Activated B cell treated with CpG ODN at 0.5 μM for 24 hours (primary cell): ENCODE measurements around the gene ACTRT3. TPM values are rescaled to one million over a fixed set of nuclear protein-coding genes. Genes with fewer than 3 reads are reported as not detected.
A peak's percentile ranks its signal among the peaks of the same experiment; 100 is the strongest.

Experiments
- ATAC-seq: fragments of 200-7000 bp; cut with Tn5 transposase; one replicate; pipeline ENCODE4 v1.10.0; 2021; ENCODE audit warnings: low read depth, mild to moderate bottlenecking, moderate library complexity
- CTCF ChIA-PET: fragments of 350-600 bp; sonication (Branson Sonifier 250); formaldehyde crosslinking; loops from one replicate; lab custom pipeline; 2021; ENCODE audit warnings: antibody characterized with exemption; lab: Charles Lee
- POLR2A ChIA-PET: fragments of 350-600 bp; sonication (Branson Sonifier 250); formaldehyde crosslinking; loops from one replicate; lab custom pipeline; 2021; ENCODE audit warnings: antibody characterized with exemption; lab: Charles Lee
- DNase-seq: peaks from one replicate; pipeline ENCODE4 v3.0.0; 2022
- H3K27ac Mint-ChIP-seq: one replicate; pipeline ENCODE4 v1.8.0; 2020; ENCODE audit warnings: mixed read lengths
- H3K27me3 Mint-ChIP-seq: one replicate; pipeline ENCODE4 v1.8.0; 2021; ENCODE audit warnings: mixed read lengths
- H3K36me3 Mint-ChIP-seq: one replicate; pipeline ENCODE4 v1.8.0; 2021; ENCODE audit warnings: low read depth, mixed read lengths
- H3K4me1 Mint-ChIP-seq: one replicate; pipeline ENCODE4 v1.8.0; 2021; ENCODE audit warnings: mixed read lengths
- H3K4me3 Mint-ChIP-seq: one replicate; pipeline ENCODE4 v1.8.0; 2020; ENCODE audit warnings: mild to moderate bottlenecking, mixed read lengths
- H3K9me3 Mint-ChIP-seq: one replicate; pipeline ENCODE4 v1.8.0; 2020; ENCODE audit warnings: mixed read lengths
- intact Hi-C: fragments of 100-400 bp; cut with micrococcal nuclease; formaldehyde crosslinking; loops from one replicate; pipeline ENCODE4 v1.15.1; 2024
- total RNA-seq: library from RNA; stranded (reverse); gene quantifications from 2 replicates; pipeline ENCODE4 v1.2.3, GENCODE V29; 2022
- TF ChIP-seq, protein P1 (sequence below): fragments of 200-600 bp; IDR thresholded peaks from one replicate; pipeline ENCODE4 v1.8.0; 2022; ENCODE audit warnings: antibody characterized with exemption, mild to moderate bottlenecking

Gene ACTRT3
- total RNA-seq, 1 donor from 2014 or later: 0.49 TPM

DNA sequence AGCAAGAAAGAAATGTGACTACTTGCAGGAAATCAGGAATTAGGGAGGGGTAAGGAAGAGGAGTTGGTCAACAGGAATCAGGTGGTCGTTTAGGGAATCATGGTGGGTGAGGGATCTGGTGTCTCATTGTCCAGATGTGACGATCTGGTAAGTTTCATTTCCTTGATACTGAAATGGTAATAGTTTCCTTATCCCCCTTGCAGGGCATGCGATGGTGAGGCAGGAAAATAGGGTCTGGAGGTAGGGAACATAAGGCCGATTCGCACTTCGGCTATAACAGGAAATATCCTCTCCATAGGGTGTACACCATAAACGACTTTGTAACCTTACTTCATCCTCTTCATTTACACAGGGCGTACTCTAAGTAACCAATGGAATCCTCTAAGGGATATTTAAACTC is 43.9 kb upstream of the ACTRT3 start:
- DNase-seq (no peak), ATAC-seq (no peak)
- H3K27ac Mint-ChIP-seq: peak overlapping the region; percentile 97
- H3K4me3 Mint-ChIP-seq: peak overlapping the region; percentile 85
- intact Hi-C loops: loop anchor here (1.0 to 2.0 kb wide), 13 partner anchors 23 to 1057 kb away; partner anchors contain the start of genes GPR160, MYNN, PHC3 and RPL22L1
- H3K9me3 Mint-ChIP-seq: peaks cover 8% of the 10 kb centered on the region
- ChIA-PET CTCF (interaction anchor here (0.7 to 1.6 kb wide), 7 partner anchors 9 to 52 kb away, joined by 3 to 13 read pairs (median 4); partner anchors contain the start of gene ACTRT3), POLR2A (interaction anchor here (0.6 to 4.3 kb wide), 26 partner anchors 22 to 1057 kb away, joined by 3 to 48 read pairs (median 6); partner anchors contain the start of genes ACTRT3, MYNN, RPL22L1 and SEC62)
- peaks cover 7% of the 10 kb centered on the region for H3K36me3 Mint-ChIP-seq
- H3K4me1 Mint-ChIP-seq: peaks cover 39% of the 10 kb centered on the region
- no peaks in the 10 kb centered on the region for H3K27me3 Mint-ChIP-seq
- TF ChIP-seq, protein P1, sequence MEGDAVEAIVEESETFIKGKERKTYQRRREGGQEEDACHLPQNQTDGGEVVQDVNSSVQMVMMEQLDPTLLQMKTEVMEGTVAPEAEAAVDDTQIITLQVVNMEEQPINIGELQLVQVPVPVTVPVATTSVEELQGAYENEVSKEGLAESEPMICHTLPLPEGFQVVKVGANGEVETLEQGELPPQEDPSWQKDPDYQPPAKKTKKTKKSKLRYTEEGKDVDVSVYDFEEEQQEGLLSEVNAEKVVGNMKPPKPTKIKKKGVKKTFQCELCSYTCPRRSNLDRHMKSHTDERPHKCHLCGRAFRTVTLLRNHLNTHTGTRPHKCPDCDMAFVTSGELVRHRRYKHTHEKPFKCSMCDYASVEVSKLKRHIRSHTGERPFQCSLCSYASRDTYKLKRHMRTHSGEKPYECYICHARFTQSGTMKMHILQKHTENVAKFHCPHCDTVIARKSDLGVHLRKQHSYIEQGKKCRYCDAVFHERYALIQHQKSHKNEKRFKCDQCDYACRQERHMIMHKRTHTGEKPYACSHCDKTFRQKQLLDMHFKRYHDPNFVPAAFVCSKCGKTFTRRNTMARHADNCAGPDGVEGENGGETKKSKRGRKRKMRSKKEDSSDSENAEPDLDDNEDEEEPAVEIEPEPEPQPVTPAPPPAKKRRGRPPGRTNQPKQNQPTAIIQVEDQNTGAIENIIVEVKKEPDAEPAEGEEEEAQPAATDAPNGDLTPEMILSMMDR: no peak

- peaks cover 9% of the 10 kb centered on the region for H3K36me3 Mint-ChIP-seq
- peak within 1 kb of the TSS; percentile 85 for H3K4me3 Mint-ChIP-seq
- intact Hi-C loops: loop anchor here (1.0 to 2.0 kb wide), 13 partner anchors 24 to 1058 kb away; partner anchors contain the start of genes GPR160, MYNN, PHC3 and RPL22L1
- TF ChIP-seq, protein P1: no peak
- peak; percentile 56 for ATAC-seq
- H3K9me3 Mint-ChIP-seq: peaks cover 8% of the 10 kb centered on the region
- DNase-seq: peak; percentile 70
- H3K27me3 Mint-ChIP-seq: no peaks in the 10 kb centered on the region
- ChIA-PET POLR2A (interaction anchor here (0.6 to 4.3 kb wide), 24 partner anchors 12 to 1057 kb away, joined by 3 to 48 read pairs (median 6); partner anchors contain the start of genes ACTRT3, MYNN, RPL22L1 and SEC62), CTCF (interaction anchor here (0.7 to 1.5 kb wide), 6 partner anchors 8 to 117 kb away, joined by 3 to 13 read pairs (median 3); no protein-coding TSS in a partner anchor)
- H3K4me1 Mint-ChIP-seq: peaks cover 37% of the 10 kb centered on the region
- peak within 1 kb of the TSS; percentile 97 for H3K27ac Mint-ChIP-seq
Observed at GRCh38 chr3:169812332-169813235, 43.2 kb upstream of the ACTRT3 start, which contains the start of the genes LRRC34 and LRRIQ4. TSS of gene LRRC34 (minus strand) at chr3:169812904. CDS start at chr3:169812548, 356 bp downstream. TSS of gene LRRIQ4 (plus strand) at chr3:169812870. CDS start at chr3:169821922, 9,052 bp downstream.

DNA sequence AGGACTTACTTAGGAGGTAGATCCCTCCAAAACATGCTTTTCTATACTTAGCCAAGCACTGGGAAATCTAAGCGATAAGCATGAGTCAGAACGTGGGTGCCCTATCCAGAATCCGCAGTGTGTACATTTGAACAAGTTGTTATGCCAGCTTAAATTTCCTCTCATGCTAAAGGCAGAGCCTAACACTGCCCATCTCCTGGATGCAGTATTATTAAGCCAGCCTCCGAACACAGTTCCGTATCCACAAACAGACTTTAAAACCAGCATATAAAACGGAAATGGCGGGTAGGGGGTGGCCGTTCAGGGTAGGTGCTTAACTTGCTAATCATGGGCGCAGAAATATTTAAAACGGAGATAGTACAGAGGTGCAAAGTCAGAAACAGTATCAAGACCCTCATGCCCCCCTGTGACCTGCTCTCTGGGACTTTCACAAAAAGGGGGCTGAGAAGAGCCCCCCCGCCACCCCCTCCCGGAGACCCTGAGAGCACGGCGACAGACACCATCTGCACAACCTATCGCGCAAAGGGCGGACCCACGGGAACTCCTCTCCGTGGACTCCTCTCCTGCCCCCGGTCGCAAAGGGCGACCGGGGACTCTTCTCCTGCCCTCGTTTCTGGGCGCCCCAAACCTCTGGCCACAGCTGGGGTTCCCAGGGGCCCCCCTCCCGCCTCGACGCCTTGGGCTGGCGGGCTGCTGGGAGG is 42.4 kb upstream of the ACTRT3 start:
- ATAC-seq (peak; percentile 18), DNase-seq (peak; percentile 19)
- intact Hi-C loops: loop anchor here (2.0 kb wide), 4 partner anchors 233 to 545 kb away; partner anchors contain the start of genes PHC3 and SKIL
- CTCF ChIA-PET: interaction anchor here (1.0 to 1.5 kb wide), 4 partner anchors 24 to 118 kb away, joined by 3 to 13 read pairs (median 4); no protein-coding TSS in a partner anchor
- Mint-ChIP-seq H3K4me3 (peak overlapping the region; percentile 85), H3K36me3 (peaks cover 9% of the 10 kb centered on the region), H3K27me3 (no peaks in the 10 kb centered on the region), H3K4me1 (peaks cover 37% of the 10 kb centered on the region), H3K9me3 (peaks cover 8% of the 10 kb centered on the region), H3K27ac (peak overlapping the region; percentile 97)
- TF ChIP-seq, protein P1: no peak
- POLR2A ChIA-PET: interaction anchor here (0.5 to 4.3 kb wide), 21 partner anchors 12 to 1058 kb away, joined by 3 to 48 read pairs (median 6); partner anchors contain the start of genes ACTRT3, MYNN, RPL22L1 and SEC62

- no peaks in the 10 kb centered on the region for H3K27me3 Mint-ChIP-seq
- intact Hi-C loops: no loop called here
- DNase-seq (no peak), ATAC-seq (no peak)
- H3K4me1 Mint-ChIP-seq: peaks cover 31% of the 10 kb centered on the region
- peaks cover 7% of the 10 kb centered on the region for H3K36me3 Mint-ChIP-seq
- CTCF ChIA-PET: interaction anchor here (0.6 kb wide), 1 partner anchor 74 kb away, joined by 4 read pairs; no protein-coding TSS in a partner anchor
- peak overlapping the region; percentile 2 for H3K27ac Mint-ChIP-seq
- TF ChIP-seq, protein P1: no peak
- H3K4me3 Mint-ChIP-seq: no peak overlapping the region
- POLR2A ChIA-PET: interaction anchor here (0.7 to 1.4 kb wide), 3 partner anchors 37 to 1059 kb away, joined by 3 to 5 read pairs (median 3); partner anchors contain the start of gene MYNN
- no peaks in the 10 kb centered on the region for H3K9me3 Mint-ChIP-seq
Observed at GRCh38 chr3:169809230-169809795, 40.0 kb upstream of the ACTRT3 start.
